HEK293T (cell line): ENCODE data around the gene DCAF15.

Source experiments
- BHLHE40 ChIP-seq: fragments of 450-650 bp; IDR thresholded peaks from 2 replicates; pipeline ENCODE4 v1.6.1; 2016; ENCODE audit warnings: mild to moderate bottlenecking, moderate library complexity, borderline replicate concordance
- CTBP1 ChIP-seq: fragments of 450-650 bp; IDR thresholded peaks from 2 replicates; pipeline ENCODE4 v1.6.1; 2016; ENCODE audit warnings: borderline replicate concordance
- ELF4 ChIP-seq: fragments of 450-650 bp; IDR thresholded peaks from 2 replicates; pipeline ENCODE4 v1.6.1; 2017; ENCODE audit warnings: antibody characterized with exemption
- FOXK2 ChIP-seq: fragments of 450-650 bp; IDR thresholded peaks from 2 replicates; pipeline ENCODE4 v1.6.1; 2016; ENCODE audit warnings: mild to moderate bottlenecking
- LEF1 ChIP-seq: fragments of 450-650 bp; IDR thresholded peaks from 2 replicates; pipeline ENCODE4 v1.6.1; 2017; ENCODE audit warnings: mild to moderate bottlenecking, borderline replicate concordance
- NFRKB ChIP-seq: fragments of 450-650 bp; IDR thresholded peaks from 2 replicates; pipeline ENCODE4 v1.6.1; 2016; ENCODE audit warnings: mild to moderate bottlenecking, moderate library complexity
- SP1 ChIP-seq: fragments of 450-650 bp; IDR thresholded peaks from 2 replicates; pipeline ENCODE4 v1.6.1; 2017
- SUZ12 ChIP-seq: fragments of 450-650 bp; IDR thresholded peaks from 2 replicates; pipeline ENCODE4 v1.6.1; 2016; ENCODE audit warnings: mild to moderate bottlenecking
- TARDBP ChIP-seq: fragments of 450-650 bp; IDR thresholded peaks from 2 replicates; pipeline ENCODE4 v1.6.1; 2016

DNA sequence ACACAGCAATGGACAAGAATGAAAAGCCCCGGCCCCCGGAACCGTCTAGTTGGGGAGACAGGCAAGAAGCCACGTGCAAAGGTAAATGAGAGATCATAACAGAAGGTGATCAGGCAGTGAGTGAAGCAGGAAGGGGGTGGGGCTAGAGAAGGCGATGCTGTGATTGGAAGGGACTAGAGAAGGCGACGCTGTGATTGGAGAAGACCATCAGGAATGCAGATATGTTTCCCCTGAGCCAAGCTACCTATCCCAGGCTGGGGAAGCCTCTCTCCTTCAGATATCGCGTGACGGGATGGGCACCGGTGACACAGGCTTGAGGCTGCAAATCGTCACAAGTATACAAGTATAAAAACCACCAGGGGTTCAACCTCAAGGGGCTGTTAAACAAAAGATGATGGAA, 21.8 kb downstream of the DCAF15 start:
- no peak for TF ChIP-seq SP1
- no peak for TF ChIP-seq TARDBP
- TF ChIP-seq FOXK2, result no peak
- TF ChIP-seq BHLHE40, result no peak
- TF ChIP-seq SUZ12, result no peak
- TF ChIP-seq LEF1, result no peak
- no peak for TF ChIP-seq NFRKB
- no peak for TF ChIP-seq ELF4
- TF ChIP-seq CTBP1, result no peak
